ENCODE results near the gene ID2.

The ID2 gene

DNA sequence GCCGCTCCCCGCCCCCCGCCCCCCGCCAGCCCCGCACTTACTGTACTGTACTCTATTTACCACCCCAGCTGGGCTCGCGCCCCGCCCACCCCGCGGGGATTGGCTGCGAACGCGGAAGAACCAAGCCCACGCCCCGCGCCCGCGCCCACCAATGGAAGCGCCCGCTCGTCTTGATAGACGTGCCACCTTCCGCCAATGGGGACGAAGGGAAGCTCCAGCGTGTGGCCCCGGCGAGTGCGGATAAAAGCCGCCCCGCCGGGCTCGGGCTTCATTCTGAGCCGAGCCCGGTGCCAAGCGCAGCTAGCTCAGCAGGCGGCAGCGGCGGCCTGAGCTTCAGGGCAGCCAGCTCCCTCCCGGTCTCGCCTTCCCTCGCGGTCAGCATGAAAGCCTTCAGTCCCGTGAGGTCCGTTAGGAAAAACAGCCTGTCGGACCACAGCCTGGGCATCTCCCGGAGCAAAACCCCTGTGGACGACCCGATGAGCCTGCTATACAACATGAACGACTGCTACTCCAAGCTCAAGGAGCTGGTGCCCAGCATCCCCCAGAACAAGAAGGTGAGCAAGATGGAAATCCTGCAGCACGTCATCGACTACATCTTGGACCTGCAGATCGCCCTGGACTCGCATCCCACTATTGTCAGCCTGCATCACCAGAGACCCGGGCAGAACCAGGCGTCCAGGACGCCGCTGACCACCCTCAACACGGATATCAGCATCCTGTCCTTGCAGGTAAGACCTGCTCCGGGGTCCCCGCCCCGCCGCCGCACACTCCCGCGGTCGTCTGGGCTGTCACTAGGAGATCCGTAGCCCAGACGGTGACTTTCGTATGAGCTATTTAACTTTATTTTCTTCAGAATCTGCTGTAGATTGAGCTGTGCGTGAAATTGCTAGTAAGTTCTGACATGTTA, at the start of gene ID2:
TSS of gene ID2 (plus strand) at position 271 of the 907 bp plus-strand sequence. CDS start at position 381, 110 bp downstream.
- peak; percentile 98 to 99 for DNase-seq

DNA sequence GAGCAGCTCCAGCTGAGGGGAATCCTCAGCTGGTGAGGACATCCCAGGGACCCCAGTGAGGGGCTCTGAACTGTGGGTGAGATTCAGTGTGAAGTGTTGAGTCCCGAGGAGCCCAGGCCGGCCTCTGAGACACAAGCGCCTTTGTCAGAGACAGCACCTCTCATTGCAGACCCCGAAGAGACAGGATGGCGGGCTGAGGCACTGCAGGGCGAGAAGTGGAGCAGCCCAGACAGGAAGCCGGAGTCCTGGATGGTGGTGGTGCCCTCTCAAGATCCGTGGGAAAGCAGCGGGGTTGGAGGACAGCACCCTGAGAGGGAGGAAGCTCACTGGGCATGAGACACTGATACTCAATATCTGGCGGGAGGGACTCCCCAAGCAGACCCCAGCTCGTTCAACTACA, 49.1 kb upstream of the ID2 start:
- no peak for DNase-seq

DNA sequence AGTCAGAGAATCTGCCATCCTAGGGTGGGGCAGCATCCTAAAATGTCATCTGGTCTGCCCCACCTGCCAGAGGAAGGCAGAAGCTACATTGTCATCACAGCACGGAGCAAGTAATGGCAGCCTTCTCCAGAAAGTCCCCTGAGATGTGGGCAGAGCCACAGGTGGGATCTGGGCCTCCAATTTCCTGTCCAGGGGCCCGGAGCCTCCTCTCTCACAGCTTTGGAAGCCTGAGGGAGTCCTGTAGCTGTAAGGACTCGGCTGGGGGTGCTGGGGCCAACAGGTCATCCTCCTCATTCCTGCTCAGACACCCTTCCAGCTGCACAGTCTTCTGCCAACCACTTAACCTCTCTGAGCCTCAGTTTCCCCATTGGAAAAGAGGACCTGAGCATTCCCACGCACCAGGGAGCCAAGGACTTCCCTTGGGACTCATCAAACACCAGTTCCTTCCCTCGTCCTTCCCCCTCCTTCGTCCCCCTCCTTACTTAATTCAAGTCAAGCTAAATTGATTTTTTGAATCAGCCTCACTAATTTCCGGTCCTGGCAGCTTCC, 48.6 kb upstream of the ID2 start:
- no peak for DNase-seq

GRCh38 chr2:8633735-8634313, 48.0 kb upstream of the ID2 start:
- DNase-seq, result peak in 1 of 2 experiments; percentile 24

DNA sequence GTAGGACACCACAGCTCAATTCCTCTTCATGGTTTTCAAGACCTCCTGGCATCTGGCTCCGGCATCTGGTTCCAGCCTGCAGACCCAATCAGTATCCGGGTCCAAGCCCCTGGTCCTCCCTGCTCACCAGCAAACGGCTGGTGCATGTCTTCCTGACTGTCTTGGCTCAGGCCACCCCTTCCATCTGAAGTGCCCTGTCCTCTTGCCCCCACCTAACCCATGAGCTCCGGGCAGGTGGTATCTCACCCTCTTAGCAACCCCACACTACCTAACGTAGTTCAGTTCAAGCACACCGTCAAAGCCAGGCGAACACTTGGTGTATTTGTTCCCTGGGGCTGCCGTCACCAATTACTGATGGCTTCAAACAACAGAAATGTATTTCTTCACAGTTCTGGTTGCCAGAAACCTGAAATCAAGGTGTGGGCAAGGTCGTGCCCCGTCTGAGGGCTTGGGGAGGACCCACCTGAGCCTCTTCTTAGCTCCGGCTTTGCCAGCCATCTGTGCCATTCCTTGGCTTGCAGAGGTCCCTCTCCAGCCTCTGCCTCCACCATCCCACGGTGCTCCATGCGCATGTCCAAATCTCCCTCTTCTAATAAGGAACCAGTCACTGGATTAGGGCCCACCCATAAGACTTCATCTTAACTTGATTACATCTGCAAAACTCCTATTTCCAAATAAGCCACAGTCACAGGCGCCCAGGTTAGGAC, 47.2 kb upstream of the ID2 start:
- no peak for DNase-seq

DNA sequence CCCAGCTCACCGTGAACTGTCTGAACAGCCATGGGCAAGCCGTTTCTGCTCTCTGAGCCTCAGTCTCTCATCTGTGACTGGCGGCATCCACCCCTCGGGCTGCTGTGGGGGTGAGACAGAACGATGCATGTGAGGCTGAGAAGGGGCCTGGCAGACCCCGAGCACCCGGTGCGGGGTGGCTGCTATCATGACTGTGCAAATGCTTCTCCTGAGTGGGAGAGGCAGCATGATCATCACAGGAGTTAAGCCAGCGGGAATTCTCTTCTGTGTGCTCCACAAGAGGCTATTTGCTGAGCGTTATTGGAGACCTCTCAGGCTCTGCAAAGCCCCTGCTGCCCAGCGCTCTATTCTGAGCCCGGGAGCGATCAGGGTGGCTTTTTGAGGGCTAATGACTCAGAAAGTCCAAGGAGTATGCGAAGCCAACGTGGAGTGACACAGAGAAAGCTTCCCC, 45.8 kb upstream of the ID2 start:
- DNase-seq, result no peak

- DNase-seq, result no peak
Measured at GRCh38 chr2:8636721-8637636, 44.9 kb upstream of the ID2 start.

GRCh38 chr2:8638327-8638726, 43.5 kb upstream of the ID2 start:
- no peak for DNase-seq

GRCh38 chr2:8639122-8639635, 42.7 kb upstream of the ID2 start:
- DNase-seq, result no peak

- DNase-seq, result no peak
Measured at GRCh38 chr2:8640498-8640897, 41.4 kb upstream of the ID2 start.

DNA sequence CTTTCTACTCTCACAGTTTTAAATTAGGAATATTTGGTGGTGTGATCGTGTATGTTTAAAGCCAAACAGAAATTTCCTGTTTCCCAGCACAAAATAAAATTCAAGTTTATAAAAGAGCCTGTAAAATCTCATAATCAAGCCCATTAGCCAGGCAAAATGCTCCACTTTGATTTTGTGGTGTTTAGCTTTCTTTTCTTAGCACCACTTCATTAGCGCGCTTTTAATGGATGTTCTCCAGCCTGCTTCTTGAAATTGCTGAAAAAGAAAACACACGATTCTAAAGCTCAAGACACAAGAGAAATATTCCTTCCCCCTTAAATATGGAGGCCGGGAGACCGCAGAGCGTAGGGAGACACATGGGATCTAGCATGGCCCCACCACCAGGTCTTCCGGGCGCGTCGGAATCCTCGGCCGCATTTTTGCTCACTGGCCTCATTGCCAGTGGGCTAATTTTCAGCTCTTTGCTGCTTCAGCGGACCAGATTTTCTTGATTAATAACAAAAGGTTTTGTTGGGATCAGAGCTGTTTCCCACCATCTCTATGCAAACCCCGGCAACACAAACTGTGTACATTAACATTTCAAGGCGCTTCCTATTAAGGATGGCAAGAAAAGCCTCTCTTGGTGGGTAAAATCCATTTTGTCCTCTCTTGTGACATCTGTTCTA, 40.4 kb upstream of the ID2 start:
- no peak for DNase-seq

DNA sequence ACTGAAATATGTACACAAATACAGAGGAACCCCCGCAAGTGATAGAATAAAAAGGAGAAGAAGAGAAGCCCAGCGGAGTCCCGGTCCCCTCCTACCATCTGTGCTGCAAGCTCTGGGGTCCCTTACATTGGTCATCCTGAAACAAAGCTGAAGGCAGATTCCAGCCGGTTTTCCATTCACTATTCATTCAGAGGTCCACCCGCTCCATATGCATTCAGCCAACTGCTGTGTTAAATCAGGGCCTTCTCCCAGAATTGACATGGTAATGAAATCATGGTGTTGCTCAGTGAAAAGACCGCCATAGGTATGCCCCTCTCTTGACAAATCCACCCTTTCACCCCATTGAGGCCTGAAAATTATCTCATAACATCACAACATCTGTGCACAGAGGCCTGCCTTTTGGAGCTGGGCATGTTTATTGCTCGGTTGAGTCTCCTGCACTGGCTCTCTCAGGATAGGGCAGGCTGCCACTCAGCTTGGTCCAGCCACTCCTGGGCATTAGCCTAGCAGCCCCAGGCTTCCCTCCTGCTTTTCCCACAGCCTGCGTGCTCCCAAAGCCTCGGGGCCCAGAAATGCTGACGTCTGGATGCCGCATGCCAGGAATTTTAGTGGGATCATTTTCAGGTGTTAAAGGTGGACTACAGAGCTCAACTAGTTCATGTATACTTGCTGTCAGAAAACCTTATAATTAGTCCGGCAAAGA, 39.3 kb upstream of the ID2 start:
- no peak for DNase-seq

DNA sequence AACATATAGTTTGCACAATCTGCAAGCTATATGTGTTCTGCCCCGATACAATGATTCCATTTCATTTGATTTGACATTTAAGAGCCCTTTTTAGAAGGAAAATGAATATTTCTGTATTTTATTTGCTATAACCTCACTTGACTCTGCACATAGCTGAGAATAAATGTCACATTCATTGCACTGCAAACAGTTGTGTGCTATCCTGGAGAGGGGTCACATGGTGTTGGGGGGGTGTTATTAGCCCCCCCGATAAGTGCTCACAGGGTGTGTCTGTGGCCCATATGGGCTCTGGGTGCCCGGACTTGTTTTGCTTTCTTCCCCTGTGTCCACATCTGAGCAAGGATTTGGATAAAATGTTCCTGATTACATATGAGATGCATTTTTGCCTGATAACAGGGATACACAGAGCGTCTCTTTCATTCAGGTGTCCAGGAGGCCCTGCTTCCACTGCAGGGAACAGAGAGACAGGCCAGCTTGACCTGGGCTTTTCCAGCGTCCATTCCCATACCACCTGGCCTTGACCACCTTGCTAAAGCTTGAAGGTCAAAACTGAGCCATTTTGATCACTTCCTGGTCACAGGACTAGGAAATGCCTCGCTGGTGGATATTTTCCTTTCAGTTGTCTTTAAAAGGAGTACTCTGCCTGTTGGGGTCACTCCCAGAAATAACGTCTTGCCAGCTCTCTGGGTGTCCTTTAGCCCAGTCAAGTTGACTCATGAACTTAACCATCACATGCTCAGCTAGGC, 38.4 kb upstream of the ID2 start:
- DNase-seq, result no peak

GRCh38 chr2:8643996-8644356, 37.9 kb upstream of the ID2 start:
- DNase-seq, result no peak

GRCh38 chr2:8644605-8645175, 37.2 kb upstream of the ID2 start:
- no peak for DNase-seq

GRCh38 chr2:8645176-8645831, 36.6 kb upstream of the ID2 start:
- DNase-seq, result no peak

- DNase-seq, result no peak
Measured at GRCh38 chr2:8646731-8647461, 35.0 kb upstream of the ID2 start.

- DNase-seq, result no peak
Measured at GRCh38 chr2:8647462-8647857, 34.4 kb upstream of the ID2 start.

Data from activated CD4-positive, alpha-beta T cell treated with anti-CD3 and anti-CD28 coated beads, Interleukin-2, amount 50 U/mL, for 48 hours (primary cell).